OCI-LY7 (cell line): ENCODE results near the gene KCNK16.

ENCODE experiments used
- CTCF ChIP-seq: fragments of 200-600 bp; sonication (generic); conservative IDR thresholded peaks from 2 replicates; pipeline ENCODE4 v1.5.1; 2014; ENCODE audit warnings: mild to moderate bottlenecking, antibody characterized with exemption, low read length, moderate library complexity, mixed read lengths
- EZH2phosphoT487 ChIP-seq: fragments of 200-600 bp; sonication (generic); IDR thresholded peaks from 2 replicates; pipeline ENCODE4 v1.6.1; 2018; ENCODE audit warnings: low read depth, borderline replicate concordance, mild to moderate bottlenecking, mixed run types, antibody characterized with exemption, low read length, moderate library complexity, mixed read lengths

GRCh38 chr6:39338397-39338796 is 15.9 kb upstream of the KCNK16 start:
- no peak for TF ChIP-seq CTCF
- TF ChIP-seq EZH2phosphoT487: no peak
